PFSK-1 (cell line): Measurements from ENCODE around the gene PRRX1.

Experiments used
- FOXP2 ChIP-seq: optimal IDR thresholded peaks from 2 replicates; pipeline ENCODE3; 2011; ENCODE audit warnings: borderline replicate concordance, control low read depth, inconsistent platforms; ENCODE audit not compliant: insufficient read depth; ENCODE audit errors: extremely low read length, extremely low read depth
- POLR2AphosphoS5 ChIP-seq: IDR thresholded peaks from 2 replicates; pipeline ENCODE4 v1.6.1; 2012; ENCODE audit warnings: low read depth, mild to moderate bottlenecking, control low read depth, low read length, moderate library complexity
- SIN3A ChIP-seq: IDR thresholded peaks from 2 replicates; pipeline ENCODE4 v1.6.1; 2012; ENCODE audit warnings: mild to moderate bottlenecking, low read length, moderate library complexity, borderline replicate concordance; ENCODE audit not compliant: insufficient read depth
- TAF1 ChIP-seq: IDR thresholded peaks from 2 replicates; pipeline ENCODE4 v1.6.1; 2012; ENCODE audit warnings: low read length, control low read depth, borderline replicate concordance; ENCODE audit not compliant: insufficient read depth
- TF ChIP-seq, protein P1 (sequence below), 2 experiments: IDR thresholded peaks; 2 replicates each; pipeline versions ENCODE4 v1.6.1 to v1.8.0; 2011 to 2012; ENCODE audit warnings: low read depth in 2 of 2, low read length in 2 of 2, control low read depth in 1 of 2, inconsistent platforms in 1 of 2, mild to moderate bottlenecking in 1 of 2, moderate library complexity in 1 of 2; ENCODE audit not compliant: insufficient read depth in 1 of 2

DNA sequence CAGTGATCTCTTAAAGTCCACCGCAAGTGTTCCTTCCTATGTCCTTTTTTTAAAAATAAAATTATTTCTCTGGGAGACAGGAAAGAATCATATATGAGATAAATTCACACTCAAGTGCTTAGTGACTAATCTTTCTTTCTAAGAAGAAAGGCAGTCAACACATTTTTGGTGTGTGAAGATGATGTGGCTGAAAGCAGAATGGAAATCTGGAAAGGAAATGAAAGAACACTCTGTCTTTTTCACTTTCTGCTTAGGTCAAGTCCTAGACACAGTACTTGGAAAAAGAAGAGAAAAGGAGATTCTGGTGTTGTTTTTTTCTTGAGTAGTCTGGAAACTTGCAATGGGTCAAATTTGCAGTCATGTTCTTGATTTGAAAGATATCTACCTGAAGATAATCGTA lies 45.5 kb upstream of the PRRX1 start:
- TF ChIP-seq POLR2AphosphoS5 (no peak), FOXP2 (no peak), SIN3A (no peak), TAF1 (no peak)
- TF ChIP-seq, protein P1, sequence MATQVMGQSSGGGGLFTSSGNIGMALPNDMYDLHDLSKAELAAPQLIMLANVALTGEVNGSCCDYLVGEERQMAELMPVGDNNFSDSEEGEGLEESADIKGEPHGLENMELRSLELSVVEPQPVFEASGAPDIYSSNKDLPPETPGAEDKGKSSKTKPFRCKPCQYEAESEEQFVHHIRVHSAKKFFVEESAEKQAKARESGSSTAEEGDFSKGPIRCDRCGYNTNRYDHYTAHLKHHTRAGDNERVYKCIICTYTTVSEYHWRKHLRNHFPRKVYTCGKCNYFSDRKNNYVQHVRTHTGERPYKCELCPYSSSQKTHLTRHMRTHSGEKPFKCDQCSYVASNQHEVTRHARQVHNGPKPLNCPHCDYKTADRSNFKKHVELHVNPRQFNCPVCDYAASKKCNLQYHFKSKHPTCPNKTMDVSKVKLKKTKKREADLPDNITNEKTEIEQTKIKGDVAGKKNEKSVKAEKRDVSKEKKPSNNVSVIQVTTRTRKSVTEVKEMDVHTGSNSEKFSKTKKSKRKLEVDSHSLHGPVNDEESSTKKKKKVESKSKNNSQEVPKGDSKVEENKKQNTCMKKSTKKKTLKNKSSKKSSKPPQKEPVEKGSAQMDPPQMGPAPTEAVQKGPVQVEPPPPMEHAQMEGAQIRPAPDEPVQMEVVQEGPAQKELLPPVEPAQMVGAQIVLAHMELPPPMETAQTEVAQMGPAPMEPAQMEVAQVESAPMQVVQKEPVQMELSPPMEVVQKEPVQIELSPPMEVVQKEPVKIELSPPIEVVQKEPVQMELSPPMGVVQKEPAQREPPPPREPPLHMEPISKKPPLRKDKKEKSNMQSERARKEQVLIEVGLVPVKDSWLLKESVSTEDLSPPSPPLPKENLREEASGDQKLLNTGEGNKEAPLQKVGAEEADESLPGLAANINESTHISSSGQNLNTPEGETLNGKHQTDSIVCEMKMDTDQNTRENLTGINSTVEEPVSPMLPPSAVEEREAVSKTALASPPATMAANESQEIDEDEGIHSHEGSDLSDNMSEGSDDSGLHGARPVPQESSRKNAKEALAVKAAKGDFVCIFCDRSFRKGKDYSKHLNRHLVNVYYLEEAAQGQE (IDR thresholded peaks at IDR 0.05; ENCODE audit: insufficient read depth in 1 of 2, low read depth in 2 of 2, low read length in 2 of 2) = no peak
